Measurements from ENCODE around the gene POGLUT3. TPM values are rescaled to one million over a fixed set of nuclear protein-coding genes. Genes with fewer than 3 reads are reported as not detected.

POGLUT3 gene
- total RNA-seq, 1 donor from 2014 or later = 30.9 TPM

DNA sequence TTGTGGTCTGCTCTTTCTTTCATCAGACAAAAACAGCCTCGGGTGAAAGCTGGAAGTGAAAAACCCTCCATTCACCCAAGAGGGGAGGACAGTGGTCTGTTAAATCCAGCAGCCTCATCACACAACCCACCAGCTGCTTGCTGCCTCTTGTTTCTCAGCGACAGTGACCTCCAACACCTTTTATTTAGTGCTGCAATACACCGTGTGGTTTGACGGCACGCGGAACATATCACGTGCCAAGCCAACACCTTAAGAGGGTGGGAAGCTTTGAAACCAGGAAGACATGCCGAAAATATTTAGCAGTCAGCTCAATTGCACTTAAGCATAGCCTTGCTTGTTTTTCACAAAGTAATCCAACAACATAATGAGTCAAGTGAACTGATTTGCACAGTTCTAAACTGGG lies 39.8 kb upstream of the POGLUT3 start:
- no peak for DNase-seq (ENCODE audit: low read depth, low spot score)
- H3K4me3 Mint-ChIP-seq = no peak overlapping the region
- H3K36me3 Mint-ChIP-seq (ENCODE audit: low read depth) = no peaks in the 10 kb centered on the region
- TF ChIP-seq, protein P1, sequence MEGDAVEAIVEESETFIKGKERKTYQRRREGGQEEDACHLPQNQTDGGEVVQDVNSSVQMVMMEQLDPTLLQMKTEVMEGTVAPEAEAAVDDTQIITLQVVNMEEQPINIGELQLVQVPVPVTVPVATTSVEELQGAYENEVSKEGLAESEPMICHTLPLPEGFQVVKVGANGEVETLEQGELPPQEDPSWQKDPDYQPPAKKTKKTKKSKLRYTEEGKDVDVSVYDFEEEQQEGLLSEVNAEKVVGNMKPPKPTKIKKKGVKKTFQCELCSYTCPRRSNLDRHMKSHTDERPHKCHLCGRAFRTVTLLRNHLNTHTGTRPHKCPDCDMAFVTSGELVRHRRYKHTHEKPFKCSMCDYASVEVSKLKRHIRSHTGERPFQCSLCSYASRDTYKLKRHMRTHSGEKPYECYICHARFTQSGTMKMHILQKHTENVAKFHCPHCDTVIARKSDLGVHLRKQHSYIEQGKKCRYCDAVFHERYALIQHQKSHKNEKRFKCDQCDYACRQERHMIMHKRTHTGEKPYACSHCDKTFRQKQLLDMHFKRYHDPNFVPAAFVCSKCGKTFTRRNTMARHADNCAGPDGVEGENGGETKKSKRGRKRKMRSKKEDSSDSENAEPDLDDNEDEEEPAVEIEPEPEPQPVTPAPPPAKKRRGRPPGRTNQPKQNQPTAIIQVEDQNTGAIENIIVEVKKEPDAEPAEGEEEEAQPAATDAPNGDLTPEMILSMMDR (conservative IDR thresholded peaks at IDR 0.05) = no peak
- no peak overlapping the region for H3K27ac Mint-ChIP-seq (ENCODE audit: unreplicated experiment)
- H3K9me3 Mint-ChIP-seq = no peaks in the 10 kb centered on the region
- H3K27me3 Mint-ChIP-seq (ENCODE audit: low read depth) = no peaks in the 10 kb centered on the region
- peaks cover 15% of the 10 kb centered on the region for H3K4me1 Mint-ChIP-seq

DNA sequence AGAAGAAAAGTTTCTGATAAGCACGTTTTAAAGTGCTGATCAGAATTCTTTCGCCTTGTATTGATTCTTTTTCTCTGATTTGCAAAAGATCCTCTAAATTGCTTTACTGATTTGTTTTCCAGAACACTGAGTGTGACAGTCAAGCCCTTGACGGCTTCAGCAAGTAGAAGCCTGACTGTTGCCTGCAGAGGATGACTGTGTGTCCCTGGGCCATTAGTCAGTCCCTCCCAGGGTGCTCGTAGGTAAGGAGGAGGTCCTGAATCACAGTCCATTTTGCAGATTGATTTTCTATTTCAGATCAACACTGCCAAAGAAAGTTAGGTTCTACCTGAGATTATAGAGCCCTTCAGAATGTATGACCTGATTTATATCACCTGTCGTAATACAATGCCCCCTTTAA lies 38.6 kb upstream of the POGLUT3 start:
- TF ChIP-seq, protein P1 (conservative IDR thresholded peaks at IDR 0.05) = no peak
- Mint-ChIP-seq H3K4me1 (peaks cover 15% of the 10 kb centered on the region), H3K4me3 (no peak overlapping the region), H3K9me3 (no peaks in the 10 kb centered on the region), H3K36me3 (ENCODE audit: low read depth) (no peaks in the 10 kb centered on the region), H3K27me3 (ENCODE audit: low read depth) (no peaks in the 10 kb centered on the region), H3K27ac (ENCODE audit: unreplicated experiment) (no peak overlapping the region)
- no peak for DNase-seq (ENCODE audit: low read depth, low spot score)

DNA sequence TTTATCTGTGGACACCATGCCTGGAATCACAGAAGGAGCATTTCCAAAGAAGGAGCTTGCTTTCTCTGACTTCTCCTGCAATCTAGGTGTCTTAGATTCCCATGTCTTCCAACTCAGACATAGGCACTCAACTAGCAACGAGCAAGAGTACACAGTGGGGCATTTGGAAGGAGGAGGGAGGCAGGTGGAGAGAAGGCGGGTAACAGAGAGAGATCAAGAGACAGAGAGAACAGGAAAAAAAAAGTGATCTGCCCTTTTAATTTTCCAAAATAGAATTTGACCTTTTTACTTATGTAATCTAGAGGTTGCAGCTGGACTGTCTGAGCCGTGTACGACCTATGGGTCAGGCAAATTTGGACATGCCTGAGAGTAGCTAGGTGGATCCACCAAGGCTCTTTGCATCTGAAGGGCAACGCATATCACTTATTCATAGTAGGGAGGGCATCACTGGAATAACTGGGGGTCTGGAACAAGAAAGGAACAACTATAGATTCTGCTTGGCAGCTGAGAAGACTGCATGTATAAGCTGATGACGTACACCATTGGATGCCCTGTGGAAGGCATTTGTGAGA lies 37.3 kb upstream of the POGLUT3 start:
- H3K27ac Mint-ChIP-seq (ENCODE audit: unreplicated experiment) = no peak overlapping the region
- TF ChIP-seq, protein P1 (conservative IDR thresholded peaks at IDR 0.05) = no peak
- no peak overlapping the region for H3K4me3 Mint-ChIP-seq
- DNase-seq (ENCODE audit: low read depth, low spot score) = no peak
- H3K27me3 Mint-ChIP-seq (ENCODE audit: low read depth) = no peaks in the 10 kb centered on the region
- H3K4me1 Mint-ChIP-seq = peaks cover 15% of the 10 kb centered on the region
- H3K9me3 Mint-ChIP-seq = no peaks in the 10 kb centered on the region
- H3K36me3 Mint-ChIP-seq (ENCODE audit: low read depth) = no peaks in the 10 kb centered on the region

DNA sequence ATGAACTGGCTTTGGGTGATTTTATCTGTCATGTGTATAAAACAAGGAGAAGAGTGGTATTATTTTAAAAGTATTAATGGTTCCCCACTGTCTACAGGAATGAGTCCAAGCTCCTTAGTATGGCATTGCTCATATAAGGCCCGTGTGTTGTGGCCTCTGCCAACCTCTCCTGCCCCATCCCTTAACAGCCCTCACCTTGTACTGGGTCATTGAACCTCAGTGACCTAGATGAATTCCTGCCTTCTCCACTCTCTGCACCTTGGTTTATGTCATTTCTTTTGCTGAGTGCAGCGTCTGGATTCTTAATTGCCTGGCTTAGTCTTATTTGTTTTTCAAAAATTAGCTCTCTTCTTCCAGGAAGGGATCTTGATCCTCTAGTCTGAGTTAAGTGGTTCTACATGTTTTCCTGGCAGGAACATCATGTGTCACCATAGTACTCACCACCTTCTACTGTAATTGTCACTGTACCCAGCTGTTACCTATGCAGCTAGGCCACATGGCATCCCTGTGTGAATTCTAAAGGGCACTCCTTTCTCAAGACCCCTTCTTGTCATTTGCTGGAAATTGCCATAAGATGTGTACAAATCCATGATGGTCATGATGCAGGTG lies 36.2 kb upstream of the POGLUT3 start:
- Mint-ChIP-seq H3K4me1 (peaks cover 15% of the 10 kb centered on the region), H3K27me3 (ENCODE audit: low read depth) (no peaks in the 10 kb centered on the region), H3K27ac (ENCODE audit: unreplicated experiment) (no peak overlapping the region), H3K9me3 (no peaks in the 10 kb centered on the region), H3K4me3 (no peak overlapping the region), H3K36me3 (ENCODE audit: low read depth) (no peaks in the 10 kb centered on the region)
- DNase-seq (ENCODE audit: low read depth, low spot score) = no peak
- TF ChIP-seq, protein P1 (conservative IDR thresholded peaks at IDR 0.05) = no peak

DNA sequence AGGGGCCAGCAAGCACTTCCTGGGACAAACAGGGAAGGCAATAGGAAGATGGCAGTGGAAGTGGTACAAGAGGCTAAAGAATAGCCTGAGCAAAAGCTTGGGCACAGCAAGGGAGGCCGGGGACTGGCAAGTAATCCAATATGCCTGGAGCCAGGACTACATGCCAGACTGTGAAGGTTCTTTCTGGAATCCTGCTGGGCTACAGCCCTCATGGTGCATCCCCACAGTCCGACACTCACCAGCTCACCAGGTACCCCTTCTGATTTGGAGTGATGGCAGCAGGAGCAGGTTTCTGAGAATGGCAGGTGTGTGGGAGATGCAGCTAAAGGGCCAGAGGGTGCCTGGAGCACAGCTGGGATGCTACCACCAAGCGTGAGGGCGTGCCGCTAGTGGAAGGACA lies 32.2 kb upstream of the POGLUT3 start:
- DNase-seq (ENCODE audit: low read depth, low spot score) = no peak
- no peaks in the 10 kb centered on the region for H3K9me3 Mint-ChIP-seq
- no peak overlapping the region for H3K4me3 Mint-ChIP-seq
- no peaks in the 10 kb centered on the region for H3K27me3 Mint-ChIP-seq (ENCODE audit: low read depth)
- H3K27ac Mint-ChIP-seq (ENCODE audit: unreplicated experiment) = no peak overlapping the region
- H3K4me1 Mint-ChIP-seq = no peaks in the 10 kb centered on the region
- no peaks in the 10 kb centered on the region for H3K36me3 Mint-ChIP-seq (ENCODE audit: low read depth)
- TF ChIP-seq, protein P1 (conservative IDR thresholded peaks at IDR 0.05) = no peak
